Nephron (organoid): ENCODE results near the gene CACNG5.
A peak's percentile ranks its signal among the peaks of the same experiment; 100 is the strongest.

Experiments used
- H3K27ac Mint-ChIP-seq, 3 experiments: 2 replicates each; pipeline ENCODE4 v1.8.0; 2020; ENCODE audit warnings: mixed read lengths in 3 of 3, mild to moderate bottlenecking in 2 of 3, moderate library complexity in 1 of 3
- H3K27me3 Mint-ChIP-seq: 2 replicates; pipeline ENCODE4 v1.8.0; 2021; ENCODE audit warnings: low read depth, mild to moderate bottlenecking, moderate library complexity, mixed read lengths
- H3K36me3 Mint-ChIP-seq: 2 replicates; pipeline ENCODE4 v1.8.0; 2020; ENCODE audit warnings: low read depth, mixed read lengths
- H3K4me1 Mint-ChIP-seq: 2 replicates; pipeline ENCODE4 v1.8.0; 2020; ENCODE audit warnings: mixed read lengths
- H3K4me3 Mint-ChIP-seq, 3 experiments: 2 replicates each; pipeline ENCODE4 v1.8.0; 2020; ENCODE audit warnings: mild to moderate bottlenecking in 3 of 3, mixed read lengths in 3 of 3, moderate library complexity in 2 of 3
- H3K9me3 Mint-ChIP-seq: 2 replicates; pipeline ENCODE4 v1.8.0; 2020; ENCODE audit warnings: mixed read lengths
- CTCF ChIP-seq, 3 experiments: fragments of 200-600 bp; sonication (generic); IDR thresholded peaks; one replicate each; pipeline ENCODE4 v1.5.0; 2021; ENCODE audit warnings: antibody characterized with exemption in 3 of 3; ENCODE audit not compliant: unreplicated experiment in 3 of 3

CACNG5 gene

GRCh38 chr17:66915792-66916191 lies 80.9 kb downstream of the CACNG5 start:
- no peaks in the 10 kb centered on the region for H3K36me3 Mint-ChIP-seq
- peaks cover 26% of the 10 kb centered on the region for H3K27me3 Mint-ChIP-seq

GRCh38 chr17:66916946-66917345 lies 82.0 kb downstream of the CACNG5 start:
- no peak overlapping the region for H3K27ac Mint-ChIP-seq

More at GRCh38 chr17:66915792-66916191, 80.9 kb downstream of the CACNG5 start:
- no peak overlapping the region for H3K27ac Mint-ChIP-seq
- TF ChIP-seq CTCF (IDR thresholded peaks at IDR 0.05; ENCODE audit: unreplicated experiment in 3 of 3) = no peak
- H3K4me3 Mint-ChIP-seq = no peak overlapping the region
- peaks cover 8% of the 10 kb centered on the region for H3K9me3 Mint-ChIP-seq
- no peaks in the 10 kb centered on the region for H3K4me1 Mint-ChIP-seq

GRCh38 chr17:66918896-66919295 lies 84.0 kb downstream of the CACNG5 start:
- Mint-ChIP-seq H3K4me1 (peaks cover 3% of the 10 kb centered on the region), H3K27ac (no peak overlapping the region), H3K27me3 (peaks cover 8% of the 10 kb centered on the region), H3K36me3 (no peaks in the 10 kb centered on the region), H3K9me3 (peaks cover 17% of the 10 kb centered on the region), H3K4me3 (no peak overlapping the region)
- no peak for TF ChIP-seq CTCF (IDR thresholded peaks at IDR 0.05; ENCODE audit: unreplicated experiment in 3 of 3)

More at GRCh38 chr17:66916946-66917345, 82.0 kb downstream of the CACNG5 start:
- Mint-ChIP-seq H3K9me3 (peaks cover 12% of the 10 kb centered on the region), H3K36me3 (no peaks in the 10 kb centered on the region), H3K4me3 (no peak overlapping the region), H3K4me1 (no peaks in the 10 kb centered on the region), H3K27me3 (peaks cover 19% of the 10 kb centered on the region)
- no peak for TF ChIP-seq CTCF (IDR thresholded peaks at IDR 0.05; ENCODE audit: unreplicated experiment in 3 of 3)

- peaks cover 11% of the 10 kb centered on the region for H3K4me1 Mint-ChIP-seq
- no peaks in the 10 kb centered on the region for H3K36me3 Mint-ChIP-seq
- TF ChIP-seq CTCF (IDR thresholded peaks at IDR 0.05; ENCODE audit: unreplicated experiment in 3 of 3) = no peak
- H3K4me3 Mint-ChIP-seq = no peak overlapping the region
- H3K27me3 Mint-ChIP-seq = no peaks in the 10 kb centered on the region
- peaks cover 20% of the 10 kb centered on the region for H3K9me3 Mint-ChIP-seq
- H3K27ac Mint-ChIP-seq = no peak overlapping the region
Observed at GRCh38 chr17:66920435-66920834, 85.5 kb downstream of the CACNG5 start.

- Mint-ChIP-seq H3K36me3 (no peaks in the 10 kb centered on the region), H3K27ac (no peak overlapping the region), H3K4me3 (no peak overlapping the region), H3K4me1 (peaks cover 11% of the 10 kb centered on the region), H3K27me3 (peaks cover 3% of the 10 kb centered on the region), H3K9me3 (peaks cover 20% of the 10 kb centered on the region)
- no peak for TF ChIP-seq CTCF (IDR thresholded peaks at IDR 0.05; ENCODE audit: unreplicated experiment in 3 of 3)
Observed at GRCh38 chr17:66920950-66921349, 86.0 kb downstream of the CACNG5 start.

GRCh38 chr17:66923886-66924285 lies 89.0 kb downstream of the CACNG5 start:
- H3K27ac Mint-ChIP-seq = peak overlapping the region in 2 of 3 experiments; percentile 41 to 76
- TF ChIP-seq CTCF (IDR thresholded peaks at IDR 0.05; ENCODE audit: unreplicated experiment in 3 of 3) = no peak
- no peaks in the 10 kb centered on the region for H3K36me3 Mint-ChIP-seq
- peaks cover 18% of the 10 kb centered on the region for H3K9me3 Mint-ChIP-seq
- H3K4me1 Mint-ChIP-seq = peaks cover 11% of the 10 kb centered on the region
- H3K4me3 Mint-ChIP-seq = no peak overlapping the region
- H3K27me3 Mint-ChIP-seq = peaks cover 4% of the 10 kb centered on the region
